Hepatocyte (in vitro differentiated cells): Measurements from ENCODE around the gene GLRA2.

Experiments
- CTCF ChIP-seq: fragments of 200-600 bp; sonication (generic); IDR thresholded peaks from 2 replicates; pipeline ENCODE4 v1.5.1; 2016; ENCODE audit warnings: antibody characterized with exemption, mild to moderate bottlenecking; ENCODE audit not compliant: poor library complexity
- EZH2 ChIP-seq: fragments of 200-600 bp; sonication (generic); IDR thresholded peaks from 2 replicates; pipeline ENCODE4 v1.6.1; 2016; ENCODE audit warnings: antibody characterized with exemption, mild to moderate bottlenecking, borderline replicate concordance
- EZH2phosphoT487 ChIP-seq: fragments of 200-600 bp; sonication (generic); IDR thresholded peaks from one replicate; pipeline ENCODE4 v1.6.1; 2018; ENCODE audit warnings: antibody characterized with exemption, mild to moderate bottlenecking, low read depth, moderate library complexity; ENCODE audit not compliant: unreplicated experiment, severe bottlenecking

- TF ChIP-seq CTCF: no peak
- no peak for TF ChIP-seq EZH2
- no peak for TF ChIP-seq EZH2phosphoT487
Measured at GRCh38 chrX:14489437-14489836, 39.9 kb upstream of the GLRA2 start.
